HUES48 (cell line): ENCODE results near the gene SMURF1.
"Not testable (repeated sequence)": the region's sequence is repeated elsewhere in the genome, so short reads cannot be mapped to it uniquely, and the experiment has no call there.

Experiments used
- H3K27ac ChIP-seq: one replicate; pipeline ENCODE4 v1.7.0; 2013; ENCODE audit warnings: low read depth, low read length, inconsistent platforms
- H3K27me3 ChIP-seq: 2 replicates; pipeline ENCODE4 v1.6.1; 2013; ENCODE audit warnings: mild to moderate bottlenecking, low read length; ENCODE audit not compliant: control insufficient read depth, insufficient read depth
- H3K36me3 ChIP-seq: 2 replicates; pipeline ENCODE4 v1.6.1; 2013; ENCODE audit warnings: low read length; ENCODE audit not compliant: control insufficient read depth, insufficient read depth
- H3K4me1 ChIP-seq: 2 replicates; pipeline ENCODE4 v1.6.1; 2013; ENCODE audit warnings: mild to moderate bottlenecking, low read length; ENCODE audit not compliant: control insufficient read depth, insufficient read depth
- H3K4me3 ChIP-seq: 2 replicates; pipeline ENCODE4 v1.5.1; 2013; ENCODE audit warnings: mild to moderate bottlenecking, low read depth, low read length
- H3K9ac ChIP-seq: 2 replicates; pipeline ENCODE4 v1.6.1; 2013; ENCODE audit warnings: mild to moderate bottlenecking, low read depth, low read length, moderate library complexity
- H3K9me3 ChIP-seq: 2 replicates; pipeline ENCODE4 v1.6.1; 2013; ENCODE audit warnings: low read length; ENCODE audit not compliant: control insufficient read depth, insufficient read depth

Gene SMURF1

DNA sequence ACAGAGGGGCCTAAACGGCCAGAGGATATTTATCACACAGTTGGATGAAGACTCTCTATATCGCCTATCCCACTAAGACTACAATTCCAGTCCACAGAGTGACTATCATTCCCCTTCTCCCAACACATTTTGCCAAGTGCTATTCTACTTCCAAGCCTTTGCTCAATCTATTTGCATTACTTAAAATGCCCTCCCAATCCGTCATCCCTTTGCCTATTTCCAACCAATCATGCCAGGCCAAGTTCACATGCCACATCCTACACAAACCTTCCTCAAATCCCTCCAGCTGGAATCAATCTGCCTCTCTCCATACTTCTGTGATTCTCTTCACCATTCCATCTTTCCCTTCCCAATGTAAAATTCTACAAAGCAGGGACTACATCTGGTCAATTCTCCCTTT, 38.2 kb downstream of the SMURF1 start:
- no peak overlapping the region for H3K9ac ChIP-seq
- H3K27ac ChIP-seq = no peak overlapping the region
- no peak overlapping the region for H3K4me3 ChIP-seq
- no peaks in the 10 kb centered on the region for H3K27me3 ChIP-seq
- peaks cover 43% of the 10 kb centered on the region for H3K4me1 ChIP-seq
- H3K9me3 ChIP-seq = no peaks in the 10 kb centered on the region
- no peaks in the 10 kb centered on the region for H3K36me3 ChIP-seq

DNA sequence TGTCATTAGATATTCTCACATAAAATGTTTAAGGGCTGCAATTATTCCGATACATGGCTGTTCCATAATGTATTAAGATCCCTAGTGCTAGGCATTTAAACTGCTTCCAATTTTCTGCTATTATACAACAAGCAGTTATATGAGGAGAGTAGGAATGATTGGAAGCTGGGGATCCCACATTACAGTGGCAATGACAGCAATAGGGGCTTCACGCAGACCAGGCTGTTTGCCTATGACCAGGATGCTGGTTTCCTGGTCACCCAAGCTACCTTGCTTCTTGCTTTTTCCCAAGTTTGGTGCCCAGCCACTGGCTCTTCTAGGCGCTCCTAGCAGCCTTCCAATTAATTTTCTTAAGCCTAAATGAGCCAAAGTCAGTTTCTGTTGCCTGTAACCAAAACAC, 39.3 kb downstream of the SMURF1 start:
- Histone ChIP-seq H3K27me3 (no peaks in the 10 kb centered on the region), H3K9ac (no peak overlapping the region), H3K27ac (no peak overlapping the region), H3K9me3 (no peaks in the 10 kb centered on the region), H3K4me3 (no peak overlapping the region), H3K36me3 (no peaks in the 10 kb centered on the region), H3K4me1 (peaks cover 39% of the 10 kb centered on the region)

DNA sequence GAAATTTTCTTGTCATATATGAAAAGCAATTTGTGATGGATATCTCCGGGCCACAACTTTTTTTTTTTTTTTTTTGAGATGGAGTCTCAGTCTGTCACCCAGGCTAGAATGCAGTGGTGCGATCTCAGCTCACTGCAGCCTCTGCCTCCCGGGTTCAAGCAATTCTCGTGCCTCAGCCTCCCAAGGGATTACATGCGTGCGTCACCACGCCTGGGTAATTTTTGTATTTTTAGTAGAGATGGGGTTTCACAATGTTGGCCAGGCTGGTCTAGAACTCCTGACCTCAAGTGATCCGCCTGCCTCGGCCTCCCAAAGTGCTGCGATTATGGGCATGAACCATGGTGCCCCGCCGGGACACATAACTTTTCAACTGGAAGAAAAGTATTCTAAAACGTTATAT, 40.1 kb downstream of the SMURF1 start:
- H3K4me3 ChIP-seq, H3K36me3 ChIP-seq, H3K9ac ChIP-seq, H3K9me3 ChIP-seq, H3K27ac ChIP-seq, H3K27me3 ChIP-seq: not testable (repeated sequence)
- peaks cover 43% of the 10 kb centered on the region for H3K4me1 ChIP-seq

DNA sequence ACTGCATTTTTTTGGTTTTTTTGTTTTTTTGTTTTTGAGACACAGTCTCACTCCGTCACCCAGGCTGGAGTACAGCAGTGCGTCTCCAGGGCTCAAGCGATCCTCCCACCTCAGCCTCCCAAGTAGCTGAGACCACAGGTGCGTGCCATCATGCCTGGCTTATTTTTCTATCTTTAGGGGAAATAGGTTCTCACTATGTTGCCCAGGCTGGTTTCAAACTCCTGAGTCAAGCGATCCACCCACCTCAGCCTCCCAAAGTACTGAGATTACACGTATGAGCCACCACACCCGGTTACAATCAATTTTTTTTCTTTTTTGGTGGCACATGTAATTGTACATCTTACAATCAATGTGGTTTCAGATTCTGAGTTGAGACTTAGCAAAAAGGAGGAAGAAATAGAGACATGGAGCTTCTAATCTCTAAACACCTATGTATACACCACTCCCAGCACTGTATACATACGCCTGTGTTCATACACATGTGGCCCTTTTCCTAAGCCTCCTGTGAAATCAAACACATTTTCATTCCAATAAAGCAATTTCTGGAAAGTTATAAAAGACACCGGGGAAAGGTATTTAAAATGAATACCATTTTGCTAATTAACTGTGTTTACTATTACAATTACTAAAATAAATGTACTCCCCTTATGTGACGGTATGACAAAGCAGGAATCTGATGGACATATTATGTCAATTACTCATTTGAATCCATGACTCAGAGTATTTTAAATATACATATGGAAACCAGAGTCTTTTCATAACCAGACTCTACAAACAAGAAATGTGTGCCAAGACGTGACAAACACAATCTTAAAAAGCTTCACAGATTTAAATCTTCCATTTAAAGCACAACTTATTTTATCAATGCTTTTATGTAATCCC, 40.9 kb downstream of the SMURF1 start:
- Histone ChIP-seq H3K9ac (no peak overlapping the region), H3K4me1 (peaks cover 51% of the 10 kb centered on the region), H3K4me3 (no peak overlapping the region), H3K36me3 (no peaks in the 10 kb centered on the region), H3K27me3 (no peaks in the 10 kb centered on the region), H3K27ac (no peak overlapping the region), H3K9me3 (no peaks in the 10 kb centered on the region)

DNA sequence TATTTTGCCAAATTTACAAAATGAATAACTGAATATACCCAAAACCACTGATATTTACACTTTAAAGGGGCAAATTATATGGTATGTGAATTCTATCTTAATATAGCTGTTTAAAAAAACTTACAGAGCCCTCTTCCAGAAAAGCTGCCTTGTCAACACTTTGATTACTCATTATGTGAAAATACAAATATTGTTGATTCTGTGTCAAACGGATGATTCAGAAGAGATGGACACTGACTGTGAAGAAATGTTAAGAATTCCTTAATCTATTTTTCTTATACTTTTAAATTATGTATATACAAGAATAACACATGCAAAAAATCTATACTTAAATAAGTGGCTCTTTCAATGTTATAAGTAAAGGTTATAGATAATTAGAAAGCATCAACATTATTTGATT, 41.5 kb downstream of the SMURF1 start:
- H3K27ac ChIP-seq = no peak overlapping the region
- H3K36me3 ChIP-seq = no peaks in the 10 kb centered on the region
- H3K4me1 ChIP-seq = peaks cover 46% of the 10 kb centered on the region
- no peak overlapping the region for H3K9ac ChIP-seq
- H3K27me3 ChIP-seq = no peaks in the 10 kb centered on the region
- no peak overlapping the region for H3K4me3 ChIP-seq
- no peaks in the 10 kb centered on the region for H3K9me3 ChIP-seq

DNA sequence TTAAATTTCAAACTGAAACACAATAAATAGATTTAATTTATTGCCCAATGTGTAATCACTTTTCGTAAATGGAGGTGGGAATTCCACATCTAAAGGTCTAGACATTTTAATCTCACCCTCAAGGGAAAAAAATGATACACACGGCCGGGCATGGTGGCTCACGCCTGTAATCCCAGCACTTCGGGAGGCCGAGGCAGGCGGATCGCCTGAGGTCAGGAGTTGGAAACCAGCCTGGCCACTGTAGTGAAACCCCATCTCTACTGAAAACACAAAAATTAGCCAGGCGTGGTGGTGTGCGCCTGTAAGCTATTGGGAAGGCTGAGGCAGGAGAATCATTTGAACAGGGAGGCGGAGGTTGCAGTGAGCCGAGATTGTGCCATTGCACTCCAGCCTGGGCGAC, 42.4 kb downstream of the SMURF1 start:
- not testable (repeated sequence) for H3K27me3 ChIP-seq, H3K4me3 ChIP-seq, H3K9ac ChIP-seq, H3K36me3 ChIP-seq, H3K27ac ChIP-seq, H3K9me3 ChIP-seq
- H3K4me1 ChIP-seq = peaks cover 40% of the 10 kb centered on the region

DNA sequence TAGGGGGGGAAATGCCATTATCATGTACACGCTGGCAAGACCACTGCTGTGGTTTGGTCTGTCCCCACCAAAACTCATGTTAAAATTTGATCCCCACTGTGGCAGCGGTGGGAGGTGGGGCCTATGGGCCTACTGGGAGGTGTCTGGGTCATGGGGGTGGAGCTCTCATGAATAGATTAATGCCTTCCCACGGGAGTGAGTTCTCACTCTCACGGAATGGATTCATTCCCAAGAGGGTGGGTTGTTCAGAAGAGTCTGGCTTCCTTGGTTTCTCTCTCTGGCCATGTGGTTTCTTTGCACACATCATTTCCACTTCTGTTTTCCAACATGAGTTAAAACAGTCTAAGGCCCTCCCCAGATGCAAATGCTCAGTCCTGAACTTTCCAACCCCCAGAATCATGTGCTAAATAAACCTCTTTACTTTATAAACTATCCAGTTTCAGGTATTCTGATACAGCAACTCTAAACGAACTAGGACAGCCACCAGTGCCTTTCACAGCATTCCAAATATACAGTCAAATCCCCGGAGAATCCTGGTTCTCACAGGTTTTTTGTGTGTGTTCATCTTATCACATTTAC, 44.3 kb downstream of the SMURF1 start:
- Histone ChIP-seq H3K4me1 (peaks cover 36% of the 10 kb centered on the region), H3K9me3 (no peaks in the 10 kb centered on the region), H3K36me3 (no peaks in the 10 kb centered on the region), H3K27ac (peak overlapping the region; percentile 63), H3K4me3 (no peak overlapping the region), H3K9ac (no peak overlapping the region), H3K27me3 (no peaks in the 10 kb centered on the region)

DNA sequence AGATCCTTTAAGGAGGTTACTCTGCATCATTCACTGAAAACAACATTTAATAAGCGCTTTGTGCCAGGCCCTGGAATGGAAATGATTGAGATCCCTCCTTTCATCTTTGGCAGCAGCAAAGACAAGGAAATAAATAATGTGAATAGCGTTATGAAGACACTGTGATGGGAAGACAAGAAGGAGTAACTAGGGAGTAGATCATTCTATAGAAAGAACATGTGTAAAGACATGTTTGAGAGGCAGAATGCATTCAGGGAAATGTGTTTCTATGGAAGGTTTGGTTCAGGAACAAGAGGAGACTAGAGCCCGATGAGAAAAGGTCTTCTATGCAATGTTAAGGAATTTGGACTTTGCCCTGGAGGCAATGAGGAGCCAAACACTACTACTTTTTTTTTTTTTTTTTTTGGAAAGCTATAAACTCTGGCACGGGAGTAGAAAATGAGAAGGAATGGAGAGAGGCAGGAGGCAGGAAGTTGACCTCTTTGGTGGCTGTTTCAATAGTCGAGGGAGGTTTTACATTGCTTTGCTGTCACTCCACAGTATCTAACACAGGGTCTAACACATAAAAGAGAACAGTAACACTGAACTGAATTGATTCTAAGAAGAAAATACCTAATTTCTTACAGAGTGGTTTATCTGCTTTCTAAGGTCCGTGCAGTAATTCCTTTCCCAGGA, 44.9 kb downstream of the SMURF1 start:
- H3K9ac ChIP-seq = no peak overlapping the region
- peak overlapping the region; percentile 63 for H3K27ac ChIP-seq

DNA sequence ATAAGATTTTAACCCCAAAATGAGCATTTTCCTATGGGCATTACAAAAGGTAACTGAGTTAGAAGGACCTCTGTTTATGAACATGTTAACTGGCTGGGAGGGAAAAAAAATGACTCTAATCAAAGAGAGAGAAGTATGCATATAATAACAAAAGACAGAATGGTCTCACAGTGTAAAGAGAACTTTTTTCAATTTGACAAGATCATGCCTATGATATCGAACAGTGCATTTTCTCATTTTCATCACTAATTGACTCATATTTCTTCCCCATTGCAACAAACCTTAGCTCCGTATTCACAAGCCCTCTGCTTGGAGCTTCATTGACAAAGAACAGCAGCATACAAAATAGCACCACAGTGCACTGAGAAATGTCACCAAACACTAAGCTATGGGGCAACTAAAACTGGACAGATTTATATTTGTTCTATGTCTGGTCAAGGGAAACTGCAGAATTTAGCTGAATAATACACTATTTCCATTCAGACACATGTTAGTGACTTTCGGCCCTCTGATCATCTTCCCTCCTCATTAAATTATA, 45.6 kb downstream of the SMURF1 start:
- H3K36me3 ChIP-seq = no peaks in the 10 kb centered on the region
- no peak overlapping the region for H3K9ac ChIP-seq
- no peaks in the 10 kb centered on the region for H3K27me3 ChIP-seq
- H3K4me3 ChIP-seq = no peak overlapping the region
- H3K4me1 ChIP-seq = peaks cover 34% of the 10 kb centered on the region
- H3K27ac ChIP-seq = peak overlapping the region; percentile 31
- H3K9me3 ChIP-seq = no peaks in the 10 kb centered on the region

More for the DNA sequence above, 44.9 kb downstream of the SMURF1 start:
- no peaks in the 10 kb centered on the region for H3K9me3 ChIP-seq
- no peak overlapping the region for H3K4me3 ChIP-seq
- H3K27me3 ChIP-seq = no peaks in the 10 kb centered on the region
- H3K4me1 ChIP-seq = peaks cover 36% of the 10 kb centered on the region
- H3K36me3 ChIP-seq = no peaks in the 10 kb centered on the region

DNA sequence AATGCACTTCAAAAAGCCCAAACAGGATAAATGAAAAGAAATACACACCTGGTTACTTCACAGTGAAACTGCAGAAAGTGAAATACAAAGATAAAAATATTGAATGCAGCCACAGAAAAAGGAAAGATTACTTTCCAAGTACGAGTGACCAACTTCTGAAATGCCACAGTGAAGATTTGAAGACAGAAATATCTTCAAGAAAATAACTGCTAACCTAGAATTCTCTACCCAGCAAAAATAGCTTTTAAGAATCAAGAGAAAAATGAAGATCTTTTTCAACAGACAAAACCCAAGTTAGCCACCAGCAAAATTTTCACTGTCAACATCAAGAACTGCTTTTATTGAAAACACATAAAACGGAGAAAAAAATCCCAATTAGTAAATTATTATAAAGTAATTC, 46.2 kb downstream of the SMURF1 start:
- Histone ChIP-seq H3K9me3 (no peaks in the 10 kb centered on the region), H3K4me3 (no peak overlapping the region), H3K27me3 (no peaks in the 10 kb centered on the region), H3K4me1 (peaks cover 30% of the 10 kb centered on the region), H3K9ac (no peak overlapping the region), H3K27ac (no peak overlapping the region), H3K36me3 (no peaks in the 10 kb centered on the region)
